ENCODE data around the gene SHROOM3.

DNA sequence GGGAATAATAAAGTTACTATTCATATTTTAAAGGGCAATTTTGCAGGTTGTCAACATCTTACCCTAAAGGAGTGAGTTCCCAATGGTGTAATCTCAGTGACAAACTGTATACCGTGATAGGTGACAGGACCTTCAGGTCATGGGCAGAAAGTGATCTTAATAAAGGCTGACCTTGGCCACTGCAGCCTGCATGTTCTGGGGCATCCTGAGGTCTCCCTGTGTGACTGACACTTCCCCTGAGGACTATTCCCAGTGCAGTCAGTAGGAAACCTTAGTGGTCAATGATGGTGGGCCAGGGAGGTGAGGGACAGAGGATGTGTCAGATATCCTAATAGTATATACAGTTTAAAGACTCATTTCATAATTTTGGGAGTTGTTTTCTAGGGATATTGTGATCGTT, 137.2 kb downstream of the SHROOM3 start:
- no peak for TF ChIP-seq BHLHE40 (IDR thresholded peaks at IDR 0.05; ENCODE audit: borderline replicate concordance)
- no peak for TF ChIP-seq FOXM1 (IDR thresholded peaks at IDR 0.05; ENCODE audit: borderline replicate concordance)
- TF ChIP-seq SP1 (IDR thresholded peaks at IDR 0.05): no peak
- no peak for TF ChIP-seq TARDBP (IDR thresholded peaks at IDR 0.05)
- TF ChIP-seq HDGF (IDR thresholded peaks at IDR 0.05; ENCODE audit: borderline replicate concordance): no peak
- TF ChIP-seq ARNT (IDR thresholded peaks at IDR 0.05): no peak
